Hepatocyte (in vitro differentiated cells): ENCODE data around the gene MGAT5. TPM values are rescaled to one million over a fixed set of nuclear protein-coding genes. Genes with fewer than 3 reads are reported as not detected.

Experiments
- DNase-seq: peaks from one replicate; pipeline ENCODE4 v3.0.0-alpha.2; 2016; ENCODE audit warnings: low spot score
- H2AFZ ChIP-seq: fragments of 200-600 bp; sonication (generic); 2 replicates; pipeline ENCODE4 v1.6.0; 2016; ENCODE audit warnings: antibody characterized with exemption, mild to moderate bottlenecking
- H3K27ac ChIP-seq: fragments of 200-600 bp; sonication (generic); 2 replicates; pipeline ENCODE4 v1.5.1; 2016; ENCODE audit warnings: mild to moderate bottlenecking
- H3K27me3 ChIP-seq: fragments of 200-600 bp; sonication (generic); 2 replicates; pipeline ENCODE4 v1.6.1; 2016
- H3K36me3 ChIP-seq: fragments of 200-600 bp; sonication (generic); replicated peaks from 2 replicates; pipeline ENCODE4 v1.5.1; 2016; ENCODE audit warnings: low read depth; ENCODE audit not compliant: insufficient read depth
- H3K4me1 ChIP-seq: fragments of 200-600 bp; sonication (generic); 2 replicates; pipeline ENCODE4 v1.5.1; 2016; ENCODE audit warnings: mild to moderate bottlenecking, moderate library complexity; ENCODE audit not compliant: insufficient read depth
- H3K4me2 ChIP-seq: fragments of 200-600 bp; sonication (generic); 2 replicates; pipeline ENCODE4 v1.6.0; 2016
- H3K4me3 ChIP-seq: fragments of 200-600 bp; sonication (generic); 2 replicates; pipeline ENCODE4 v1.5.1; 2016; ENCODE audit warnings: mild to moderate bottlenecking
- H3K79me2 ChIP-seq: fragments of 200-600 bp; sonication (generic); 2 replicates; pipeline ENCODE4 v1.6.0; 2017; ENCODE audit warnings: mild to moderate bottlenecking
- H3K9me2 ChIP-seq: fragments of 200-600 bp; sonication (generic); replicated peaks from 2 replicates; pipeline ENCODE4 v1.6.0; 2017; ENCODE audit warnings: mild to moderate bottlenecking; ENCODE audit not compliant: insufficient read depth
- H3K9me3 ChIP-seq: fragments of 200-600 bp; sonication (generic); 2 replicates; pipeline ENCODE4 v1.5.1; 2016; ENCODE audit warnings: low read depth, mild to moderate bottlenecking
- H4K20me1 ChIP-seq: fragments of 200-600 bp; sonication (generic); 2 replicates; pipeline ENCODE4 v1.6.0; 2016; ENCODE audit warnings: mild to moderate bottlenecking; ENCODE audit not compliant: insufficient read depth, poor library complexity, severe bottlenecking
- EZH2 ChIP-seq: fragments of 200-600 bp; sonication (generic); IDR thresholded peaks from 2 replicates; pipeline ENCODE4 v1.6.1; 2016; ENCODE audit warnings: antibody characterized with exemption, mild to moderate bottlenecking, borderline replicate concordance
- EZH2phosphoT487 ChIP-seq: fragments of 200-600 bp; sonication (generic); IDR thresholded peaks from one replicate; pipeline ENCODE4 v1.6.1; 2018; ENCODE audit warnings: antibody characterized with exemption, mild to moderate bottlenecking, low read depth, moderate library complexity; ENCODE audit not compliant: unreplicated experiment, severe bottlenecking
- WGBS: methylation state at CpG from one replicate; pipeline ENCODE4 v1.1.6; 2016; ENCODE audit warnings: low lambda C conversion rate; ENCODE audit errors: missing lambda C conversion rate; 5-methylcytosine and 5-hydroxymethylcytosine counted together
- polyA plus RNA-seq: library from polyadenylated mRNA; unstranded; fragments of >200 nt; fragmentation: Nextera tagmentation; extraction: Ambion mirVana; gene quantifications from 2 replicates; pipeline ENCODE4 v1.2.1, GENCODE V29; 2016
- total RNA-seq: library from RNA; depleted of rRNA; stranded (reverse); fragments of >200 nt; gene quantifications from 2 replicates; pipeline ENCODE4 v1.2.3, GENCODE V29; 2014
- TF ChIP-seq, protein P1 (sequence below): fragments of 200-600 bp; sonication (generic); IDR thresholded peaks from 2 replicates; pipeline ENCODE4 v1.5.1; 2016; ENCODE audit warnings: antibody characterized with exemption, mild to moderate bottlenecking; ENCODE audit not compliant: poor library complexity

The MGAT5 gene
- total and polyA plus RNA-seq, 2 experiments from 2014 or later = 9.1 to 30.2 TPM

DNA sequence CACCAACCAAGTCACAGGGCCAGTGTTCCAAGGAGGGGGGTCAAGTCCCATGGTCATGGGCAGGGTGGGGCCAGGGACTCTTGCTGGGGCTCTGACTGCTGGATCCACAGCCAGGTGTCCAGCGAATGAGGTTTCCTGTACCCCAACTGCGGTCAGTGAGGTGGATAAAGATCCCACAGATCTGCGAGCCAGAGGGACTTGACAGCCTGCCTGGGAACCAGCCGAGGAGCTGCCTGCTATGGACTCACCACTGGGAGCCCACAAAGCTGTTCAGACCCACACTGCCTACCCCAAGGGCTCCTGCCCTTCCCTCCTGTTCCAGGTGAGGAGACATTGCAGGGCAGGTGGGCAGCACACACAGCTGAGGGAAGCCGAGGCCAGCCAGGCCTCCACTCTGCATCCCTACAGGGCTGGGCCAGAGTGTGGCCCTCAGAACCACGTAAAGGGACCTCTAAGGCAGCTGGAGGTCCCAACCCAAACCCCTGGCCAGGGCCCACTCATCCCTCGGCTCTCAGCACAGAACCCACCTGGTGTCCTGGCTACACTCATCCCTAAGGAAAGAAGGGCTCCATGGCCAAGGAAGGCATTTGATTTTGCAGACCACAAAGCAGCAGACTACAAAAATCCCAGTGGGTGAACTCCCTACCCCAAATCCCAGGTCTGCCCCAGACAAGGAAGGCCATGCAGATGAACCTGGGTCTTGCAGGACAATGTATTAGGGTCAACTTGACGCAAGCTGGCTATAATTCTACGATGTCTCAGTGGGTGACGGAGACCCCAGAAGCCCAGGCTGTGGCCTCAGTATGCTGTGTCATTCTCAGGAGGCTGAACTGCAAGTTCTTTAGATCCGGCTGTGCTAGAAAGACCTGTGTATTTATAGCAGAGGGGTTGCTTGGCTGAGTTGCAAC is 209.2 kb downstream of the MGAT5 start:
- H3K9me3 ChIP-seq = no peaks in the 10 kb centered on the region
- H3K27me3 ChIP-seq = no peaks in the 10 kb centered on the region
- no peak overlapping the region for H3K4me3 ChIP-seq
- H3K27ac ChIP-seq = no peak overlapping the region
- H2AFZ ChIP-seq = no peak overlapping the region
- DNase-seq = no peak
- H3K79me2 ChIP-seq = no peaks in the 10 kb centered on the region
- TF ChIP-seq, protein P1, sequence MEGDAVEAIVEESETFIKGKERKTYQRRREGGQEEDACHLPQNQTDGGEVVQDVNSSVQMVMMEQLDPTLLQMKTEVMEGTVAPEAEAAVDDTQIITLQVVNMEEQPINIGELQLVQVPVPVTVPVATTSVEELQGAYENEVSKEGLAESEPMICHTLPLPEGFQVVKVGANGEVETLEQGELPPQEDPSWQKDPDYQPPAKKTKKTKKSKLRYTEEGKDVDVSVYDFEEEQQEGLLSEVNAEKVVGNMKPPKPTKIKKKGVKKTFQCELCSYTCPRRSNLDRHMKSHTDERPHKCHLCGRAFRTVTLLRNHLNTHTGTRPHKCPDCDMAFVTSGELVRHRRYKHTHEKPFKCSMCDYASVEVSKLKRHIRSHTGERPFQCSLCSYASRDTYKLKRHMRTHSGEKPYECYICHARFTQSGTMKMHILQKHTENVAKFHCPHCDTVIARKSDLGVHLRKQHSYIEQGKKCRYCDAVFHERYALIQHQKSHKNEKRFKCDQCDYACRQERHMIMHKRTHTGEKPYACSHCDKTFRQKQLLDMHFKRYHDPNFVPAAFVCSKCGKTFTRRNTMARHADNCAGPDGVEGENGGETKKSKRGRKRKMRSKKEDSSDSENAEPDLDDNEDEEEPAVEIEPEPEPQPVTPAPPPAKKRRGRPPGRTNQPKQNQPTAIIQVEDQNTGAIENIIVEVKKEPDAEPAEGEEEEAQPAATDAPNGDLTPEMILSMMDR = no peak
- no peak for TF ChIP-seq EZH2
- TF ChIP-seq EZH2phosphoT487 = no peak
- no peaks in the 10 kb centered on the region for H4K20me1 ChIP-seq
- no peaks in the 10 kb centered on the region for H3K4me1 ChIP-seq
- no peak overlapping the region for H3K4me2 ChIP-seq
- 93% methylated on average over 11 of the region's 11 CpGs for WGBS
- H3K36me3 ChIP-seq = no peaks in the 10 kb centered on the region
- no peaks in the 10 kb centered on the region for H3K9me2 ChIP-seq

DNA sequence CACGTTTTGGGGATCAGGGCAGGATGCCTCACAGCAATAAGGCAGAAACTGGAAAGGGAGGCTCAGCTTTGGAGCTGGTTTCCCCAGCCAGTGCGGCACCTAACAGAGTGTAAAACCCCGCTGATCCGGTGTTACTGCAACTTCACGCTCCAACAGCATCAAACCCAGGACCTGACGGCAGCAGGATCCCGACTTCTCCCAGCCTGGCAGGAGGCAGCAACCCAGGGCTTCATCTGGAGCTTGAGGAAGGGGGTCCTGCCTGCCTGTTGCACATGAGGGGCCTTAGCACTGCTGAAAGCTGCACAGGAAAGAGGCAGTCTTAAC is 209.8 kb downstream of the MGAT5 start:
- Histone ChIP-seq H3K27me3 (no peaks in the 10 kb centered on the region), H3K4me2 (no peak overlapping the region), H3K79me2 (no peaks in the 10 kb centered on the region), H4K20me1 (no peaks in the 10 kb centered on the region), H3K27ac (no peak overlapping the region), H3K4me3 (no peak overlapping the region), H3K9me2 (no peaks in the 10 kb centered on the region), H2AFZ (no peak overlapping the region), H3K36me3 (no peaks in the 10 kb centered on the region), H3K9me3 (no peaks in the 10 kb centered on the region), H3K4me1 (no peaks in the 10 kb centered on the region)
- 90% methylated on average over 7 of the region's 7 CpGs for WGBS
- no peak for TF ChIP-seq EZH2phosphoT487
- TF ChIP-seq, protein P1 = no peak
- TF ChIP-seq EZH2 = no peak
- DNase-seq = no peak

DNA sequence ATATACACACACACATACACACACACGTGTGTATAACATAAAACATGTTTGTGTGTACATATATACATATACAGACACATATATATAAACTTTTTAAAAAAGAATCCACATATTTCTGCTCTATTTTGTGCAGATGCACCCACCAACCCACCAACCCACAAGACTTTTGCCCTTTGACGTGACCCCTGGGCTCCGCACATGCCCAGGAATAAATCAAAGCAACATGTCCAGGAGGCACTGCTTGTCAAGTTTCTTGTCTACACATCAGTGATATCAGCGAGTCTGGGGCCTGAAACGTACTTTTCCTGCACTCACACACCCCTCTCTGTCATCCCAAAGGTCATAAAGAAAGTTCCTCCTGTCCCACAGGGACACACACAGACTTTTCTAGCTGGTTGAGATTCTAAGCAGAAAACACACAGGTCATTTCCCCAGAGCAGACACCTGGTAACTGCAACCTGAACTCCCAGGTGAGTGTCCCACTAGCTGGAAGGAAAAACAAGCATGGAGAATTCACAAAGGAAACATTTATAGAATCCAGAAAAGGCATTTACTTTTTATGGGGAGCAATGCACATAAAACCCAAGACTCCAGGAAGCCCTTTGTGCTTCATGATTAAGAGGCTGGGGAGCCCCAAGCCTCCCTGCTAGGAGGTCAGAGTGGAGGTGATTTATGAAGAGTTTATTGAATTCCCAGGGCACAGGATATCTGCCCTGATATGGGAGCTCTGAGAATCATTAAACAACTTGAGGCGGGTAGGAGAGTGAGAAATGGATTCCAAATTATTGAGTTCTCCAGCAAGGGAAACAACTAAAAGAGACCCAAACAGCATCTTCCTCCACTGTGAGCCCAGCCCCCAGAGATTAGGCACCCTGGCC is 211.6 kb downstream of the MGAT5 start:
- 48% methylated on average over 6 of the region's 6 CpGs for WGBS
- Histone ChIP-seq H2AFZ (no peak overlapping the region), H3K27ac (no peak overlapping the region), H3K36me3 (no peaks in the 10 kb centered on the region), H3K4me3 (no peak overlapping the region), H3K4me1 (no peaks in the 10 kb centered on the region), H3K9me2 (no peaks in the 10 kb centered on the region), H3K79me2 (no peaks in the 10 kb centered on the region), H3K4me2 (no peak overlapping the region), H4K20me1 (no peaks in the 10 kb centered on the region), H3K9me3 (no peaks in the 10 kb centered on the region), H3K27me3 (no peaks in the 10 kb centered on the region)
- DNase-seq = no peak
- TF ChIP-seq EZH2 = no peak
- no peak for TF ChIP-seq EZH2phosphoT487
- TF ChIP-seq, protein P1 = no peak
